ENCODE results near the gene CPNE5. TPM values are rescaled to one million over a fixed set of nuclear protein-coding genes. Genes with fewer than 3 reads are reported as not detected.

The CPNE5 gene
- total RNA-seq, 1 donor from 2014 or later: 0.65 TPM

GRCh38 chr6:36776167-36776566 is 63.1 kb downstream of the CPNE5 start:
- peaks cover 17% of the 10 kb centered on the region for H3K27me3 Mint-ChIP-seq
- no peak overlapping the region for H3K27ac Mint-ChIP-seq

GRCh38 chr6:36774331-36774730 is 64.9 kb downstream of the CPNE5 start:
- intact Hi-C loops (cut with micrococcal nuclease): no loop called here
- peaks cover 17% of the 10 kb centered on the region for H3K27me3 Mint-ChIP-seq

More at GRCh38 chr6:36776167-36776566, 63.1 kb downstream of the CPNE5 start:
- intact Hi-C loops (cut with micrococcal nuclease): no loop called here
- DNase-seq: no peak
- Mint-ChIP-seq H3K9me3 (no peaks in the 10 kb centered on the region), H3K4me3 (no peak overlapping the region), H3K36me3 (ENCODE audit: low read depth) (no peaks in the 10 kb centered on the region), H3K4me1 (peaks cover 9% of the 10 kb centered on the region)

GRCh38 chr6:36772397-36772796 is 66.8 kb downstream of the CPNE5 start:
- intact Hi-C loops (cut with micrococcal nuclease): no loop called here
- peaks cover 10% of the 10 kb centered on the region for H3K27me3 Mint-ChIP-seq
- H3K9me3 Mint-ChIP-seq: no peaks in the 10 kb centered on the region
- H3K4me1 Mint-ChIP-seq: peaks cover 37% of the 10 kb centered on the region
- DNase-seq: no peak
- H3K4me3 Mint-ChIP-seq: no peak overlapping the region
- no peak overlapping the region for H3K27ac Mint-ChIP-seq
- H3K36me3 Mint-ChIP-seq (ENCODE audit: low read depth): no peaks in the 10 kb centered on the region

More at GRCh38 chr6:36774331-36774730, 64.9 kb downstream of the CPNE5 start:
- DNase-seq: no peak
- no peak overlapping the region for H3K4me3 Mint-ChIP-seq
- H3K9me3 Mint-ChIP-seq: no peaks in the 10 kb centered on the region
- H3K36me3 Mint-ChIP-seq (ENCODE audit: low read depth): no peaks in the 10 kb centered on the region
- peaks cover 28% of the 10 kb centered on the region for H3K4me1 Mint-ChIP-seq
- H3K27ac Mint-ChIP-seq: no peak overlapping the region

DNA sequence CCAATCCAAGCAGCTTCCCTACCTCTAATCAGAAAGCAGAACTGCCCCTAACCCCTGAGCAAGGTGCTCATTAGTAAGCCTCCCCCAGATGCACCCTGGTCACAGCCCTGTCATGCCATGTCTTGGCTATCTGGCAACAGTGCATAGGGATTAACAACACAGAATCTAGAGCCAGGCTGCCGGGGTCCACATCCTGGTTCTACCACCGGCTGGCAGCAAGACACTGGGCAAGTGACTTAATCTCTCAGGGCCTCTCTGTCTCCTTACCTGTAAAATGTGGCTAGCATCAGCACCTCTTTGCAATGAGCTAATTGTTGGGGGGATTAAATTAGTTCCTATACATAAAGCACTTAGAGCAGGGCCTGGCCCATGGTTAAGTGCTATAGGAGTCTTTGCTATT is 68.1 kb downstream of the CPNE5 start:
- intact Hi-C loops (cut with micrococcal nuclease): no loop called here
- no peaks in the 10 kb centered on the region for H3K9me3 Mint-ChIP-seq
- peak overlapping the region; percentile 90 for H3K27ac Mint-ChIP-seq
- peak overlapping the region; percentile 6 for H3K4me3 Mint-ChIP-seq
- H3K4me1 Mint-ChIP-seq: peaks cover 41% of the 10 kb centered on the region
- peaks cover 2% of the 10 kb centered on the region for H3K27me3 Mint-ChIP-seq
- DNase-seq: no peak
- no peaks in the 10 kb centered on the region for H3K36me3 Mint-ChIP-seq (ENCODE audit: low read depth)

DNA sequence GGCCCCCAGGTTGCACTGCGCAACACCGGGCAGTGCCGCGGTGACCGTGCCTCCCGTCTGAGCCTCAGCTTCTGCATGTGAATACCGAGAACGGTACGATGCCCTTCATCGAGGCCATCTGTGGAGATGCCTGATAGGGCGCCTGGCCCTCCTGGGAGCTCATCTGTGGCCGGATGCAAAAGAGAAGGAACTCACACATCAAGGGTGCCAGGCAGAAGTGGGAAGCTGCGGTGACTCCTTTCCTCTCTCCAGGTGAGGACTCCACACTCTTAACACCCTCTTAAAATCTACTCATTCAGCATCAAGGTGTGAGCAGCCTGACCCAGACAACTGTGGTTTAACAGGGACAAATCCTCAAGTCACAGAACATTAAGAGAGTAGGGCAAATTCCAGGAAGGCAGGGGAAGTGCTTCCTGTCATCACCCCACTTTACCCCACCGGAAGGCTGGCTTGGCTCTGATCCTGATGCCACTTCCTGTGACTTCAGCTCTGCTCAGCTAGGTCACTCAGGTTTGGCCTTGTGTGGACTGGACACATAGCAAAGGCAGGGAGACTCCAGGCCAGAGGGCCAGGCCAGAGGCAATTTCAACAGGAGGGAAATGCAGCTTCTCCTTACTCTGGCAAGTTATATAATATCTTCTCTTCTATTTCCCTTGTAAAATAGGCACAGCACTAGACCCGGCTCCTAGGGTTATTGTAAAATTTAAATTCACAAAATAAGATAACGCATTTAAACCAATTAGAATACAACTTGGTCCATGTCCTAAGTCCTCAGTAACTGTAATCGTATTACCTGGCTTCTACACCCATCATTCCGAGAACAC is 69.4 kb downstream of the CPNE5 start:
- no peaks in the 10 kb centered on the region for H3K36me3 Mint-ChIP-seq (ENCODE audit: low read depth)
- intact Hi-C loops (cut with micrococcal nuclease): loop anchor here (5.0 kb wide), 1 partner anchor 402 kb away; the partner anchor contains the start of gene PIM1
- H3K27ac Mint-ChIP-seq: peak overlapping the region; percentile 90
- peak overlapping the region; percentile 73 for H3K4me3 Mint-ChIP-seq
- H3K9me3 Mint-ChIP-seq: no peaks in the 10 kb centered on the region
- no peaks in the 10 kb centered on the region for H3K27me3 Mint-ChIP-seq
- H3K4me1 Mint-ChIP-seq: peaks cover 41% of the 10 kb centered on the region
- peak; percentile 80 for DNase-seq

DNA sequence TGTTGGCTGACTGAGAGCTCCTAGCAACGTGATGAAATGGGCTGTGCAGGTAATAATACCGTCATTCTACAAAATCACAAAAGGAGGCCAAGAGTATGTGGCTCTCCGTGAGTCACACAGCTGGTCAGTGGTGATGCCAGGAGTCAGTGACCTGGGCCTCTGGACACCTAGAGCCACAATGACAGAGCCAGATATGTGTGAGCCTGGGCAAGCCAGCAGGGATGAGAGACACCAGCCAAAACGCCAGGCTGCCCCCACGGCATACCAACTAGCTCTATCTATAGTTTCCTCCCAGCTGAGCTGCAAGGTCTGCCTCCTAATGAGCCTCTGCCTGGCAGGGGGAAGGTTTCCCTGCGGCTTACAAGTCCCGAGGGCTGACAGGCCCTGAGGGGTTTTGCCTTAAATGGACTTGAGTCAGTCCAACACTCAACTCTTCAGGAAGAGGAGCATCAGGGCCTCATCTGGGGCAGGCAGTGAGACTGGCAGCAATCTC is 70.0 kb downstream of the CPNE5 start:
- peaks cover 41% of the 10 kb centered on the region for H3K4me1 Mint-ChIP-seq
- H3K36me3 Mint-ChIP-seq (ENCODE audit: low read depth): no peaks in the 10 kb centered on the region
- DNase-seq: no peak
- intact Hi-C loops (cut with micrococcal nuclease): loop anchor here (5.0 kb wide), 1 partner anchor 403 kb away; the partner anchor contains the start of gene PIM1
- peak overlapping the region; percentile 90 for H3K27ac Mint-ChIP-seq
- no peaks in the 10 kb centered on the region for H3K27me3 Mint-ChIP-seq
- H3K9me3 Mint-ChIP-seq: no peaks in the 10 kb centered on the region
- H3K4me3 Mint-ChIP-seq: peak overlapping the region; percentile 73

DNA sequence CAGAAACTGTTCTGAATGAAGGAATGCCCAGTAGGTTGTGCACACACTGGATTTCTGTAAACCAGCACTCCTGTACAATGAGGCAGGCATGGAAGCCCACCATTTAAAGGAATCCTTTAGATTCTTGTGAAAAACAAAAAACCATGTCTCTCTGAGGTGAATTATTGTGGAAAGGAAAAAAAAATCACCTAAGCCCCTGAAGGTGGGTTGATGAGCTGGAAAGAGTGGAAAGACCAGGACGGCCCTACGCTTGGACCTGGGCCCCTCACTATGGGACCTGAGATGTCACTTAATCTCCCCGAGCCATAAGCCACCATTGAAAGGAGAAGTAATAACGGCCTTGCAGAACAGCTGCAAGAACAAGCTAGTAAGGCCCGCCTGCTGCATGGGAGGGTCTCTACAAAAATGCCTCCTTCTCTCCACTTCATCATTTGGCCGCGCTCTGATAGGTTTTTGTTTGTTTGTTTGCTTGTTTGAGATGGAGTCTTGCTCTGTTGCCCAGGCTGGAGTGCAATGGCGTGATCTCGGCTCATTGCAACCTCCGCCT is 72.8 kb downstream of the CPNE5 start:
- Mint-ChIP-seq H3K27me3 (no peaks in the 10 kb centered on the region), H3K27ac (peak overlapping the region; percentile 43)

DNA sequence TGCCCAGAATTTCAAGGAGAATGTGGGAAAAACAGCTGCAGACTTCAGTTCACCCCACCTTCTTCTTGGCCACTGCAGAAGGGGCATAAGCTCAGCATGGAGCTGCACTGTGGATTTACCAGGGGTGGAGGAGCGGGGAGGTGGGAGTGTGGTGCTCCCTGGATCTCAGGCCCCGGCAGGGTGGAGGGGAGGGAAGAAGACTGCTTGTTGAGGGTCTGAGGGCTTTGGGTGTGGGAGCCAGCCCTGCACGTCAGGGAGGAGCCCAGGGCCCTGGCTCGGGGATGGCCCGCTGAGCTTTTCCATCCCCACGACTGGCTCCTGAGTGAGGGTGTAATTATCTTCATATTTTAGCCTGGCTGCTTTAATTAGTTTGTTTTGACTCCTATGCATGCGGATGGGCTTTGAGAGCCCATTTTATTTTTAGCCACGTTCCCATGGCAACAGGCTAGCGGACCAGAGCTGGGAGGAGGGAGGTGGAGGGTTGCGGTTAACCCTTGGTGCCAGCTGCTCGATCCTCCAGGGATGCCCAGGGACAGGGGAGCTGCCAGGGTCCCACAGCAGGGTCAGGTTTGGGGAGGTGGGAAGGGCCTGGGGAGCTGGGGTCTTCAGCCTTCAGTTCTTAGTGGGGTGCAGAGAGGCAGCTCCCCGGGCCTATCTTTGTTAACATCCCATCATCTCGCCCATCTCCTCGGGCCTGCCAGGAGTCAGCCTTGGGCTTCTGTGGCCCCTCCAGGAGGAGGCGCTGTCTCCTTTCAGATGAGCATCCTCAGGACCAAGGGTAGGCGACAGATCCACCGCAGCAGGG is 73.4 kb downstream of the CPNE5 start:
- intact Hi-C loops (cut with micrococcal nuclease): loop anchor here (1.0 to 5.0 kb wide), 5 partner anchors 17 to 445 kb away; partner anchors contain the start of gene PIM1
- Mint-ChIP-seq H3K27ac (no peak overlapping the region), H3K36me3 (ENCODE audit: low read depth) (no peaks in the 10 kb centered on the region), H3K27me3 (no peaks in the 10 kb centered on the region), H3K9me3 (no peaks in the 10 kb centered on the region), H3K4me1 (peaks cover 30% of the 10 kb centered on the region), H3K4me3 (no peak overlapping the region)
- DNase-seq: peak; percentile 96

More for the DNA sequence above, 72.8 kb downstream of the CPNE5 start:
- Mint-ChIP-seq H3K4me3 (no peak overlapping the region), H3K4me1 (peaks cover 37% of the 10 kb centered on the region), H3K36me3 (ENCODE audit: low read depth) (no peaks in the 10 kb centered on the region), H3K9me3 (no peaks in the 10 kb centered on the region)
- no peak for DNase-seq
- intact Hi-C loops (cut with micrococcal nuclease): loop anchor here (1.0 to 5.0 kb wide), 5 partner anchors 16 to 444 kb away; partner anchors contain the start of gene PIM1

DNA sequence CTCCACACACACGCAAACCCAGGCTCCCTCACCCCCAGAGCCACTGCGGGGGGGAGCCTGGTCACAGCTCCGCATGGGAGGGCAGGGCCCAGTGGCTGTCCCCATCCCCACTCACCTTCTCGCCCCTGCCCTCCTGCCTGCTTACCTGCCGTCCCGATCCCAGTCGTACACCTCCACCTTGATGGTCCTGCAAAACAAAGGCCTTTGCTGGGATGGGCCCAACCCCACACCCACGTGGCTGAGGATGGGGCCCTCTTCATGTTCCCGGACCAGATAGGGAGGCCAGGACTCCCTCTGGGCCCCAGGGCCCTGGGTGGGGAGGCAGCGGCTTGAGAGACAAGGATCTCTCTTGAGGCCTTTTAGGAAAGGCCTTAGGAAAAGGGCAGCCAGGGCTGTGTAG is 74.1 kb downstream of the CPNE5 start:
- Mint-ChIP-seq H3K27ac (no peak overlapping the region), H3K4me3 (no peak overlapping the region), H3K9me3 (no peaks in the 10 kb centered on the region), H3K27me3 (no peaks in the 10 kb centered on the region), H3K36me3 (ENCODE audit: low read depth) (no peaks in the 10 kb centered on the region), H3K4me1 (peaks cover 24% of the 10 kb centered on the region)
- no peak for DNase-seq
- intact Hi-C loops (cut with micrococcal nuclease): loop anchor here (5.0 kb wide), 1 partner anchor 407 kb away; the partner anchor contains the start of gene PIM1

DNA sequence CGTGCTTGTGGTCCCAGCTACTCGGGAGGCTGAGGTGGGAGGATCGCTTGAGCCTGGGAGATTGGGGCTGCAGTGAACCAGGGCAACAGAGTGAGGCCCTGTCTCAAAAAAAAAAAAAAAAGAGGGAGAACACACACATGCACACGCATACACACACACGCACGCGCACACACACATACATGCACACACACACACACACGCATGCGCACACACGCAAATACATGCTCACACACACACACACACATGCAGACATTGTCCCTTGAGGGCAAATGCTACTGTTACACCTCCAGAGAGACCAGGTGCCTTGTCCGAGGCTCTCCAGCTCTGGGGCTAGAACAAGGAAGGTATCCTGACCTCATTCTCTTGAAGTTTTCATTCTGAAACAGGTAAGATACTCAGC is 77.1 kb downstream of the CPNE5 start:
- H3K9me3 Mint-ChIP-seq: no peaks in the 10 kb centered on the region
- H3K36me3 Mint-ChIP-seq (ENCODE audit: low read depth): no peaks in the 10 kb centered on the region
- intact Hi-C loops (cut with micrococcal nuclease): no loop called here
- no peak overlapping the region for H3K27ac Mint-ChIP-seq
- DNase-seq: no peak
- peaks cover 23% of the 10 kb centered on the region for H3K4me1 Mint-ChIP-seq
- no peak overlapping the region for H3K4me3 Mint-ChIP-seq
- no peaks in the 10 kb centered on the region for H3K27me3 Mint-ChIP-seq

GRCh38 chr6:36760685-36761435 is 78.4 kb downstream of the CPNE5 start:
- Mint-ChIP-seq H3K4me3 (no peak overlapping the region), H3K27me3 (no peaks in the 10 kb centered on the region), H3K27ac (no peak overlapping the region), H3K36me3 (ENCODE audit: low read depth) (no peaks in the 10 kb centered on the region), H3K4me1 (peaks cover 32% of the 10 kb centered on the region), H3K9me3 (no peaks in the 10 kb centered on the region)
- DNase-seq: no peak
- intact Hi-C loops (cut with micrococcal nuclease): no loop called here

- peak; percentile 95 for DNase-seq
- intact Hi-C loops (cut with micrococcal nuclease): loop anchor here (1.0 to 5.0 kb wide), 6 partner anchors 37 to 336 kb away; partner anchors contain the start of gene STK38
- Mint-ChIP-seq H3K27ac (peak overlapping the region; percentile 30), H3K9me3 (no peaks in the 10 kb centered on the region), H3K27me3 (no peaks in the 10 kb centered on the region), H3K4me1 (peaks cover 48% of the 10 kb centered on the region), H3K36me3 (ENCODE audit: low read depth) (peaks cover 2% of the 10 kb centered on the region), H3K4me3 (no peak overlapping the region)
Observed at GRCh38 chr6:36759148-36759759, 80.0 kb downstream of the CPNE5 start.

Data from activated CD4-positive, alpha-beta T cell treated with anti-CD3 and anti-CD28 coated beads, Interleukin-2, amount 10 ng/mL, durations not matched to agents 24 days and 14 days (primary cell).